Measurements from ENCODE around the gene NPRL2. TPM values are rescaled to one million over a fixed set of nuclear protein-coding genes. Genes with fewer than 3 reads are reported as not detected.

NPRL2 gene
- total and polyA plus RNA-seq, 2 of the 13 experiments (the other 11 are each of a cell fraction or from before 2014, with no cell fraction given), result 30.6 to 51.4 TPM

GRCh38 chr3:50354186-50354764 lies 3.7 kb upstream of the NPRL2 start:
- H3K4me2 ChIP-seq (ENCODE audit: low read depth, low read length), result no peak overlapping the region
- no peaks in the 10 kb centered on the region for H3K27me3 ChIP-seq (ENCODE audit: control insufficient read depth in 1 of 2, insufficient read depth in 2 of 2, low read length in 2 of 2)
- no peak for DNase-seq (ENCODE audit: low spot score)
- no peak for TF ChIP-seq ZMYM2 (CRISPR knock-in tag; IDR thresholded peaks at IDR 0.05)
- no peak for TF ChIP-seq ZNF674 (CRISPR knock-in tag; IDR thresholded peaks at IDR 0.05; ENCODE audit: low read depth)
- no peak for TF ChIP-seq ZNF343 (CRISPR knock-in tag; IDR thresholded peaks at IDR 0.05)
- H3K4me3 ChIP-seq (replicated peaks in 1 of 3; ENCODE audit: insufficient read depth in 1 of 3, low read depth in 2 of 3, low read length in 3 of 3), result no peak overlapping the region
- ChIA-PET POLR2A (interaction anchor here (0.8 to 1.9 kb wide), 3 partner anchors 17 to 215 kb away, joined by 3 to 6 read pairs (median 3); partner anchors contain the start of gene HEMK1), CTCF (ENCODE audit: low intra/inter-chr PET ratio, low total read pairs) (no interaction called here)
- peaks cover 50% of the 10 kb centered on the region for H3K79me2 ChIP-seq (ENCODE audit: insufficient read depth, low read length)
- in situ Hi-C loops (cut with HindIII; ENCODE audit: extremely low pct_ligation_motif_present, low pct_unique_long_range_greater_than_20kb) (no loop called here), intact Hi-C loops (cut with micrococcal nuclease; ENCODE audit: unreplicated experiment) (no loop called here)
- H3K9ac ChIP-seq (ENCODE audit: insufficient read depth, low read depth, low read length), result no peak overlapping the region
- H3K9me3 ChIP-seq (ENCODE audit: low read length), result no peaks in the 10 kb centered on the region
- H3K36me3 ChIP-seq (replicated peaks in 1 of 2; ENCODE audit: control insufficient read depth in 1 of 2, insufficient read depth in 2 of 2, low read length in 2 of 2), result peaks cover 10 to 31% of the 10 kb centered on the region in 2 experiments; a peak in 4 of 5 replicates
- H3K27ac ChIP-seq (ENCODE audit: extremely low read length, insufficient read depth, low read length), result no peak overlapping the region
- FAIRE-seq, result no peak
- WGBS (ENCODE audit: low lambda C conversion rate), result 95% methylated on average over 5 of the region's 5 CpGs
- H4K20me1 ChIP-seq (ENCODE audit: insufficient read depth, low read length), result peaks cover 25% of the 10 kb centered on the region
- ATAC-seq, result no peak
- no TSS peak for BruUV-seq (replicated peaks)
- H2AFZ ChIP-seq (ENCODE audit: low read length), result no peak overlapping the region
- peaks cover 57% of the 10 kb centered on the region for H3K4me1 ChIP-seq (ENCODE audit: insufficient read depth, low read length)

- Histone ChIP-seq H3K36me3 (replicated peaks in 1 of 2; ENCODE audit: control insufficient read depth in 1 of 2, insufficient read depth in 2 of 2, low read length in 2 of 2) (peaks cover 13 to 36% of the 10 kb centered on the region in 2 experiments), H3K9ac (ENCODE audit: insufficient read depth, low read depth, low read length) (no peak overlapping the region), H2AFZ (ENCODE audit: low read length) (no peak overlapping the region), H3K4me3 (replicated peaks in 1 of 3; ENCODE audit: insufficient read depth in 1 of 3, low read depth in 2 of 3, low read length in 3 of 3) (no peak overlapping the region), H3K4me2 (ENCODE audit: low read depth, low read length) (no peak overlapping the region), H3K4me1 (ENCODE audit: insufficient read depth, low read length) (peaks cover 61% of the 10 kb centered on the region), H4K20me1 (ENCODE audit: insufficient read depth, low read length) (peaks cover 25% of the 10 kb centered on the region), H3K79me2 (ENCODE audit: insufficient read depth, low read length) (peaks cover 43% of the 10 kb centered on the region), H3K27me3 (ENCODE audit: control insufficient read depth in 1 of 2, insufficient read depth in 2 of 2, low read length in 2 of 2) (no peaks in the 10 kb centered on the region), H3K27ac (ENCODE audit: extremely low read length, insufficient read depth, low read length) (no peak overlapping the region), H3K9me3 (ENCODE audit: low read length) (no peaks in the 10 kb centered on the region)
- no peak for FAIRE-seq
- intact Hi-C loops (cut with micrococcal nuclease; ENCODE audit: unreplicated experiment), result no loop called here
- WGBS (ENCODE audit: low lambda C conversion rate), result 97% methylated on average over 7 of the region's 12 CpGs
- in situ Hi-C loops (cut with HindIII; ENCODE audit: extremely low pct_ligation_motif_present, low pct_unique_long_range_greater_than_20kb), result no loop called here
- ChIA-PET POLR2A (interaction anchor here (0.8 to 1.9 kb wide), 3 partner anchors 16 to 216 kb away, joined by 3 to 6 read pairs (median 3); partner anchors contain the start of gene HEMK1), CTCF (ENCODE audit: low intra/inter-chr PET ratio, low total read pairs) (no interaction called here)
- no peak for ATAC-seq
- DNase-seq (ENCODE audit: low spot score), result no peak
- BruUV-seq (replicated peaks), result no TSS peak
- peak; percentile 93 for TF ChIP-seq AGO2 (optimal IDR thresholded peaks at IDR 0.05; ENCODE audit: low read depth, low read length)
- no peak for TF ChIP-seq SKIL (CRISPR knock-in tag; IDR thresholded peaks at IDR 0.05; ENCODE audit: borderline replicate concordance)
- TF ChIP-seq RBFOX2 (IDR thresholded peaks at IDR 0.05; ENCODE audit: low read depth, low read length), result peak; percentile 68
- no peak for TF ChIP-seq ZBTB43 (CRISPR knock-in tag; conservative IDR thresholded peaks at IDR 0.05)
- peak; percentile 65; the same call in 1 of the 2 replicates for TF ChIP-seq ZC3H13 (CRISPR knock-in tag; IDR thresholded peaks at IDR 0.05)
These were observed 2.9 kb upstream of the NPRL2 start for GRCh38 chr3:50353245-50354004.

Measured in HepG2 (cell line).